ENCODE measurements around the gene ANTXR1. TPM values are rescaled to one million over a fixed set of nuclear protein-coding genes. Genes with fewer than 3 reads are reported as not detected.
A peak's percentile ranks its signal among the peaks of the same experiment; 100 is the strongest.

Gene ANTXR1
- total RNA-seq, 1 experiment from 2014 or later = 181 TPM

- Histone ChIP-seq H3K4me3 (ENCODE audit: low read depth, low read length, poor library complexity, severe bottlenecking) (no peak overlapping the region), H3K9me3 (ENCODE audit: low read depth, low read length, poor library complexity, severe bottlenecking) (no peaks in the 10 kb centered on the region), H3K4me1 (ENCODE audit: insufficient read depth, low read length, poor library complexity, severe bottlenecking) (no peaks in the 10 kb centered on the region), H3K27me3 (replicated peaks; ENCODE audit: insufficient read depth, low read depth, low read length, poor library complexity) (no peaks in the 10 kb centered on the region), H3K36me3 (ENCODE audit: insufficient read depth, low read length, poor library complexity, severe bottlenecking) (peaks cover 66% of the 10 kb centered on the region), H3K27ac (ENCODE audit: low read depth, low read length, poor library complexity, severe bottlenecking) (no peak overlapping the region)
- BruUV-seq (replicated peaks) = no TSS peak
- CTCF ChIA-PET = no interaction called here
- POLR2A ChIA-PET (ENCODE audit: low non-redundant PET) = interaction anchor here (0.6 kb wide), 1 partner anchor 14 kb away, joined by 4 read pairs; no protein-coding TSS in a partner anchor
- intact Hi-C loops (cut with micrococcal nuclease; ENCODE audit: unreplicated experiment) = no loop called here
- TF ChIP-seq CTCF (conservative IDR thresholded peaks at IDR 0.05; ENCODE audit: low read depth, low read length) = no peak
- no peak for TF ChIP-seq EZH2 (IDR thresholded peaks at IDR 0.05; ENCODE audit: borderline replicate concordance, low read depth, low read length, poor library complexity, severe bottlenecking)
- no peak for DNase-seq (ENCODE audit: low spot score)
Measured at GRCh38 chr2:69043736-69044400, 30.9 kb downstream of the ANTXR1 start.

GRCh38 chr2:69046221-69046662, 33.3 kb downstream of the ANTXR1 start:
- intact Hi-C loops (cut with micrococcal nuclease; ENCODE audit: unreplicated experiment) = no loop called here
- BruUV-seq (replicated peaks) = no TSS peak
- Histone ChIP-seq H3K9me3 (ENCODE audit: low read depth, low read length, poor library complexity, severe bottlenecking) (no peaks in the 10 kb centered on the region), H3K4me3 (ENCODE audit: low read depth, low read length, poor library complexity, severe bottlenecking) (no peak overlapping the region), H3K27me3 (replicated peaks; ENCODE audit: insufficient read depth, low read depth, low read length, poor library complexity) (no peaks in the 10 kb centered on the region), H3K36me3 (ENCODE audit: insufficient read depth, low read length, poor library complexity, severe bottlenecking) (peaks cover 50% of the 10 kb centered on the region), H3K4me1 (ENCODE audit: insufficient read depth, low read length, poor library complexity, severe bottlenecking) (no peaks in the 10 kb centered on the region), H3K27ac (ENCODE audit: low read depth, low read length, poor library complexity, severe bottlenecking) (peak overlapping the region; percentile 24)
- POLR2A ChIA-PET (ENCODE audit: low non-redundant PET) = no interaction called here
- CTCF ChIA-PET = no interaction called here
- DNase-seq (ENCODE audit: low spot score) = no peak
- TF ChIP-seq EZH2 (IDR thresholded peaks at IDR 0.05; ENCODE audit: borderline replicate concordance, low read depth, low read length, poor library complexity, severe bottlenecking) (no peak), CTCF (conservative IDR thresholded peaks at IDR 0.05; ENCODE audit: low read depth, low read length) (no peak)

- H3K4me3 ChIP-seq (ENCODE audit: low read depth, low read length, poor library complexity, severe bottlenecking) = no peak overlapping the region
- ChIA-PET POLR2A (ENCODE audit: low non-redundant PET) (no interaction called here), CTCF (no interaction called here)
- TF ChIP-seq EZH2 (IDR thresholded peaks at IDR 0.05; ENCODE audit: borderline replicate concordance, low read depth, low read length, poor library complexity, severe bottlenecking) (no peak), CTCF (conservative IDR thresholded peaks at IDR 0.05; ENCODE audit: low read depth, low read length) (no peak)
- intact Hi-C loops (cut with micrococcal nuclease; ENCODE audit: unreplicated experiment) = no loop called here
- H3K27ac ChIP-seq (ENCODE audit: low read depth, low read length, poor library complexity, severe bottlenecking) = no peak overlapping the region
- H3K4me1 ChIP-seq (ENCODE audit: insufficient read depth, low read length, poor library complexity, severe bottlenecking) = no peaks in the 10 kb centered on the region
- H3K9me3 ChIP-seq (ENCODE audit: low read depth, low read length, poor library complexity, severe bottlenecking) = no peaks in the 10 kb centered on the region
- no peaks in the 10 kb centered on the region for H3K27me3 ChIP-seq (replicated peaks; ENCODE audit: insufficient read depth, low read depth, low read length, poor library complexity)
- TSS peak; percentile 2 for BruUV-seq (replicated peaks)
- DNase-seq (ENCODE audit: low spot score) = no peak
- H3K36me3 ChIP-seq (ENCODE audit: insufficient read depth, low read length, poor library complexity, severe bottlenecking) = peaks cover 36% of the 10 kb centered on the region
Measured at GRCh38 chr2:69047625-69048145, 34.7 kb downstream of the ANTXR1 start.

All from A673 (cell line).